GM19023 (cell line): ENCODE data around the gene SCAPER.
"Not testable (repeated sequence)": the region's sequence is repeated elsewhere in the genome, so short reads cannot be mapped to it uniquely, and the experiment has no call there.

Experiments
- ATAC-seq: cut with Tn5 transposase; IDR thresholded peaks from one replicate; pipeline ENCODE4 v1.9.1; 2021; ENCODE audit warnings: mild to moderate bottlenecking, moderate library complexity; ENCODE audit not compliant: unreplicated experiment

The SCAPER gene

DNA sequence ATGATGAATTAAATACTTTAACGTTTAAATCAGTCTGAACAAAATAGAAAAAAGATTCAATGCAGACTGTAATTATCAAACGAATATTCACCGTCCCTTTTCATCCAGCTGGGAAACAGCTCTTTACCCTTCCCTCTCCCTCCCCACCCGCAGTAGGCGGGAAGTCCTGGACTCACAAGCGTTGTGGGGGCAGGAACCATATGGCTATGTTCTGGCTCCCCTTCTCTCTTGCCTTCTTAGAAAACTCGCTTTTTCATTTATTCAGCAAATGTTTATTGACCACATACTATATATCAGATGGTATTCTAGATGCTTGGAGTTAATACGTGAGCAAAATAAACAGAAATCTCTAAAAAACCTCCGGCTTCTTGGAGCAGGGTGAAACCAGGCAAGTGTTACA lies 715 bp upstream of the SCAPER start:
- no peak for ATAC-seq

DNA sequence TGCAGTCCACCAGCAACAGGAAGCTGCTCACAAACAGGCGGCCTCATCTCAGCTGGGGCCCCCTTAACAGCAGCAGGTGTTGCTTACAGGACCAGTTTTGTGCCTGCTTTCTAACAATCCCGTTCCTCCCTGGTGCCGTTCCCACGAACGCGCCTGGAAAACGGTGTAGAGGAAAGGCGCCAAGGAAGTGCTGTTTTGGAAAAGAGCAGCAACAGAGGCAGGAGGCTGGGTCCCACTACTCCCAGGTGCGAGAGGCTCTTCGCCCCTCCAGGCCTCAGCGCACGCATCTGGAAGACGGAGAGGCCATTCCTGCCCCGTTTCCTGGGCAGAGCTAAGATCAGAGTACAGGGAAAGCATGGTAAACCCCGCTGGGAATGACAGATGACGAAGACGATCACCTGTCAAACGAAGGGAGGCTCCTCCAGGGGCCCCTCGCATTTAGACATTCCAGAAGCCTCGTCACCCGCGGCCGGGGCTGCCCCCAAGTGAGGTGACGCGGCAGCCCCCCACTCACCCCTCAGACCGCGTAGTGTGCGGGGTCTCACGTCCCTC lies 603 bp downstream of the SCAPER start:
- ATAC-seq = no peak

DNA sequence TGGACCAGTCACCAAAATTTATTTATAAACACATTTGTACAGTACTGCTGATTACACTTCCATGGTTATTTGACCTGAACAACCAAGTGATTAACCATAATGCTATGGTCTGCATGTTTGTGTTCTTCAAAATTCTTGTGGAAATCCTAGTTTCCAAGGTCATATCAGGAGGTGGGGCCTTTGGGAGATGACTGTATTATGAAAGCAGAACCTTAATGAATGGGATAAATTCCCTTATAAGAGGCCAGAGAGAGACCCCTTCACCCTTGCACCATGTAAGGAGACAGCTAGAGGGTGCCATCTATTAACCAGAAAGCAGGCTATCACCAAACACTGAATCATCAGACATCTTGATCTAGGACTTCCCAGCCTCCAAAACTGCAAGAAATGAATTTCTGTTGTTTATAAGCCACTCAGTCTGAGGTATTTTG lies 1.9 kb downstream of the SCAPER start:
- no peak for ATAC-seq

DNA sequence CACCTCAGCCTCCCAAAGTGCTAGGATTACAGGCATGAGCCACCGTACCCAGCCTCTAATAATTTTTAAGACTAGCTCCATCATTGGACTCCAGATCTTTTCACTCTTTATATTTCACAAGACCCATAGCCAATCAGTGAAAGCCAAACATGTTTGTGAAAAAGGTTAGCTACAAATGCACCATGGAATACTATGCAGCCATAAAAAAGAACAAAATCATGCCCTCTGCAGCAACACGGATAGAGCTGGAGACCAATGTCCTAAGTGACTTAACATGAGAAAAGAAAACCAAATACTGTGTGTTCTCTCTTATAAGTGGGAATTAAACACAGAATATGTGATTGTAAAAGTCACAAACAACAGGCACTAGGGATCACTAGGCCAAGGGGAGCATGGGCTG lies 3.2 kb downstream of the SCAPER start:
- ATAC-seq = no peak

DNA sequence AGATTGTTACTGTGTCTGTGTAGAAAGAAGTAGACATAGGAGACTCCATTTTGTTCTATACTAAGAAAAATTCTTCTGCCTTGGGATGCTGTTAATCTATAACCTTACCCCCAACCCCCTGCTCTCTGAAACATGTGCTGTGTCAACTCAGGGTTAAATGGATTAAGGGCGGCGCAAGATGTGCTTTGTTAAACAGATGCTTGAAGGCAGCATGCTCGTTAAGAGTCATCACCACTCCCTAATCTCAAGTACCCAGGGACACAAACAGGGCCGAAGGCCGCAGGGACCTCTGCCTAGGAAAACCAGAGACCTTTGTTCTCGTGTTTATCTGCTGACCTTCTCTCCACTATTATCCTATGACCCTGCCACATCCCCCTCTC lies 5.2 kb downstream of the SCAPER start:
- ATAC-seq = not testable (repeated sequence)

DNA sequence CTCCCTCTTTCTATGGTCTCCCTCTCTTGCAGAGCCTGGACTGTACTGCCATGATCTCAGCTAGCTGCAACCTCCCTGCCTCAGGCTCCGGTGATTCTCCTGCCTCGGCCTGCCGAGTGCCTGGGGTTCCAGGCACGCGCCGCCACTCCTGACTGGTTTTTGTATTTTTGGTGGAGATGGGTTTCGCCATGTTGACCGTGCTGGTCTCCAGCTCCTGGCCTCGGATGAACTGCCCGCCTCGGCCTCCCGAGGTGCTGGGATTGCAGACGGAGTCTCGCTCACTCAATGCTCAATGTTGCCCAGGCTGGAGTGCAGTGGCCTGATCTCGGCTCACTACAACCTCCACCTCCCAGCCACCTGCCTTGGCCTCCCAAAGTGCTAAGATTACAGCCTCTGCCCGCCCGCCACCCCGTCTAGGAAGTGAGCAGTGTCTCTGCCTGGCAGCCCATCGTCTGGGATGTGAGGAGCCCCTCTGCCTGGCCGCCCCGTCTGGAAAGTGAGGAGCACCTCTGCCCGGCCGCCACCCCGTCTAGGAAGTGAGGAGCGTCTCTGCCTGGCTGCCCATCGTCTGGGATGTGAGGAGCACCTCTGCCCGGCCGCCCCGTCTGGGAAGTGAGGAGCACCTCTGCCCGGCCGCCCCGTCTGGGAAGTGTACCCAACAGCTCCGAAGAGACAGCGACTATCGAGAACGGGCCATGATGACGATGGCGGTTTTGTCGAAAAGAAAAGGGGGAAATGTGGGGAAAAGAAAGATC lies 5.8 kb downstream of the SCAPER start:
- not testable (repeated sequence) for ATAC-seq

GRCh38 chr15:76898102-76898501 lies 7.0 kb downstream of the SCAPER start:
- no peak for ATAC-seq

GRCh38 chr15:76894174-76894573 lies 11.0 kb downstream of the SCAPER start:
- ATAC-seq = no peak

- ATAC-seq = not testable (repeated sequence)
Observed at GRCh38 chr15:76892836-76893235, 12.3 kb downstream of the SCAPER start.

DNA sequence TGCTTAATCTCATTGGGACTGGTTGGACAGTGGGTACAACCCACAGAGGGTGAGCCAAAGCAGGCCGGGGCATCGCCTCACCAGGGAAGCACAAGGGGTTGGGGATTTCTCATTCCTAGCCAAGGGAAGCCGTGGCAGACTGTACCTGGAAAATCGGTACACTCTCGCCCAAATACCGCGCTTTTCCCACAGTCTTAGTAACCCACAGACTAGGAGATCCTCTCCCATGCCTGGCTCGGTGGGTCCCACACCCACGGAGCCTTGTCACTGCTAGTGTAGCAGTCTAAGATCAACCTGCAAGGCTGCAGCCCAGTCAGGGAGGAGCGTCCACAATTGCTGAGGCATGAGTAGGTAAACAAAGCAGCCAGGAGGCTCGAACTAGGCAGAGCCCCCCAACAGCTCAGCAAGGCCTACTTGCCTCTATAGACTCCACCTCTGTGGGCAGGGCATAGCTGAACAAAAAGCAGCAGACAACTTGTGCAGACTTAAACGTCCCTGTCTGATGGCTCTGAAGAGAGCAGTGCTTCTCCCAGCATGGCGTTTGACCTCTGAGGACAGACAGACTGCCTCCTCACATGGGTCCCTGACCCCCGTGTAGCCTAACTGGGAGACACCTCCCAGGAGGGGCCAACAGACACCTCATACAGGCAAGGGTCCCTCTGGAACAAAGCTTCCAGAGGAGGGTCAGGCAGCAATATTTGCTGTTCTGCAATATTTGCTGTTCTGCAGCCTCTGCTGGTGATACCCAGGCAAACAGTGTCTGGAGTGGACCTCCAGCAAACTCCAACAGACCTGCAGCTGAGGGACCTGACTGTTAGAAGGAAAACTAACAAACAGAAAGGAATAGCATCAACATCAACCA lies 17.6 kb downstream of the SCAPER start:
- not testable (repeated sequence) for ATAC-seq

GRCh38 chr15:76885212-76885611 lies 19.9 kb downstream of the SCAPER start:
- no peak for ATAC-seq

DNA sequence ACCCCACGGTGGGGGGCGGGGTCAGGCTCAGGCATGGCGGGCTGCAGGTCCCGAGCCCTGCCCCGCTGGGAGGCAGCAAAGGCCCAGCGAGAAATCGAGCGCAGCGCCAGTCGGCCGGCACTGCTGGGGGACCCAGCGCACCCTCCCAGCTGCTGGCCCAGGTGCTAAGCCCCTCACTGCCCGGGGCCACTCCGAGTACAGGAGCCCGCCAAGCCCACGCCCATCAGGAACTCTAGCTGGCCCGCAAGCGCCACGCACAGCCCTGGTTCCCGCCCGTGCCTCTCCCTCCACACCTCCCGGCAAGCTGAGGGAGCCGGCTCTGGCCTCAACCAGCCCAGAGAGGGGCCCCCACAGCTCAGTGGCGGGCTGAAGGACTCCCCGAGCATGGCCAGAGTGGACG lies 29.2 kb downstream of the SCAPER start:
- ATAC-seq = no peak

DNA sequence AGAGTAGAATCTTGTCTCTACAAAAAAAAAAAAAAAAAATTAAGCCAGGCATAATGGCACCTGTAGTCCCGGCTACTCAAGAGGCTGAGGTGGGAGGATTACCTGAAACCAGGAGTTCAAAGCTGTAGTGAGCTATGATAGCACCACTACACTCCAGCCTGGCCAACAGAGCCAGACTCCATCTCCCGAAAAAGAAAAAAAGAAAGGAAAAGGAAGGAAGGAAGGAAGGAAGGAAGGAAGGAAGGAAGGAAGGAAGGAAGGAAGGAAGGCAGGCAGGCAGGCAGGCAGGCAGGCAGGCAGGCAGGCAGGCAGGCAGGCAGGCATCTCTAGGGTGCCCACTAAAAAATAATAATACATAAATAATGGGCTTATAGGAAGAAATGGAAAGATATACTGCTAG lies 32.1 kb downstream of the SCAPER start:
- not testable (repeated sequence) for ATAC-seq

- ATAC-seq = no peak
Observed at GRCh38 chr15:76871930-76872329, 33.2 kb downstream of the SCAPER start.

DNA sequence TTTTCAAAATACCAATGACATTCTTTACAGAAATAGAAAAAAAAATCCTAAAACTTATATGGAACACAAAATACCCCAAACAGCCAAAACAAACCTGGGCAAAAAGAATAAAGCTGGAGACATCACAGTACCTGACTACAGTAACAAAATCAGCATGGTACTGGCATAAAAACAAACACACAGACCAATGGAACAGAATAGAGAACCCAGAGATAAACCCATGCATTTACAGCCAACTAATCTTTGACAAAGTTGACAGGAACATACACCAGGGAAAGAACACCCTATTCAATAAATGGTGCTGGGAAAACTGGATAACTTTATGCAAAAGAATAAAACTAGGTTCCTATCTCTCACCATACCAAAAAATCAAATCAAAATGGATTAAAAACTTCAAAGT lies 36.4 kb downstream of the SCAPER start:
- ATAC-seq = no peak

DNA sequence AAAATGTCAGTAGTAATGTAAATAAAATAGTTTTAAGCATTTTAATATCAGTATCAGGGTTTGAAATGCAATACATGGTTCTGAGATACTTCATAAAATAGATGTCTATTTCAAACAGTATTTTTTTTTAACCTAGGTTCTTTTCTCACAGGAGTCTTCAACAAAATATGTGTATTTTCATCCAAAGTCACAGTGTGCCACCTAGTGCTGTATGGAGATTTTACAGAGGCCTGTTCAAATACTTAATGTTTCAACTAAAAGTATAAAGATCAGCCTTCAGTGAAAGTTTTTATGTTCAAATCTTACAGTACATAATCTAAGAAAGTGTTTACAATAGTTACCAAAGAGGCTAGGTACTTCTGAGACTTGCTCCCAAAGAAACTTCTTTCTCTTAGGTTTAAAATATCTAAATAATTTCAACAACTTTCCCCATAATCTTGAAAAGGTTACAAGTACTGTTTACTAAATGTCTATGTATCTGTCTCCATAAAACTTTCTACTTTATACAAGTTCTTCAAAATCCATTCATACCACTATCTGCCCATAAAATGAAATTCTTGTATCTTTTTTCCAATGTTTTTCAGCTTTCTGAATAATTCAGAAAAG lies 38.3 kb downstream of the SCAPER start:
- ATAC-seq = no peak

DNA sequence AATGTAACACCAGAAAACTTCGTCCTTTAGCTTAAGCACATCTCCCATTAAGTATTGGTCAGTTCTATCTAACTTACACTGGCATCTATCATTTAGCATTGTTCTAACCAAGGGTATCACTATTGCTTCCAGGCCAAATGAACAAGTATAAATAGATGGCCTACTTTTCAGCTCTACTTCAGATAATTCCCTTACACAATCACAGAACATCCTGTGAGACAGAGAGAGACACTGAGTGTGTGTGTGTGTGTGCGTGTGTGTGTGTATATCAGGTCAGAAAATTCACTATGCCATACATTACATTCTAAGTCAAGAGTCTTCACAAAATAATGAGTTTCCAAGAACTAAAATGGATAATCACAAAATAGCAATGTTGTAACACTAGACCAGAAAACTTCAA lies 39.1 kb downstream of the SCAPER start:
- ATAC-seq = no peak

DNA sequence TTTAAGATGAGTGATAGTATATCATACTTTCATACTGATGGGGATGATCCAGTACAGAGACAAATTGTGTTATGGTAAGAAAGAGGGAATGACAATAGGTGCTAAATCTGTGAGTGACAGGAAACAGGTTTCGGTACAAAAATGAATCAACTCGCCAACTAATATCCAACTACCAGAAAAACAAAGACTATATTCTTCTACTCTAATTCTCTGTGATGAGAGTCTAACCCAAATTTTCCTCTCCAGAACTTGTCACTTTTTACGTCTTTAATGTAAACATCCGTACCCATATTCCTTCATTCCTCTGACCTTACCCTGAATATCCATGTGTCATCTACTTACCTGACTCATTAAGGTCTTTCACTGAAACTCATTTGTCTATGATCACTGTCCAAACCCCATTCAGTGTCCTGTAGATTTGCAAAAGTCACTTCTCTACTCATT lies 39.6 kb downstream of the SCAPER start:
- ATAC-seq = no peak

DNA sequence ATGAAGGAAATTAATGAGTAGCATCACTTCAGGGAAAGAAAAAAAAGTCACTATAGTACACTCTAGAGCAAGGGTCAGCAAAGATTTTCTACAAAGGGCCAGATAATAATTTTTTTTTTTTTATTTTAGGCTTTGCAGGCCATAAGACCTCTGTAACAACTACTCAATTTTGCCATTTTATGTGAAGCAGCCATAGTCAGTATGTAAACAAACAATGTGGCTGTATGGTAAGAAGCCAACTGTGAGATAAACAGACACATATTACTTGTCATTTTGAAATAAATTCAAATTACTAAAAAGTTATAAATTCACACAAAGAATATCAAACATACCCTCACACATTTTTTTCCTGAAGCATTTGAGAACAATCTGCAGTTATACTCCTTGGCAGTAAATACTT lies 40.6 kb downstream of the SCAPER start:
- no peak for ATAC-seq

- ATAC-seq = no peak
Observed at GRCh38 chr15:76863693-76864092, 41.4 kb downstream of the SCAPER start.

- no peak for ATAC-seq
Observed at GRCh38 chr15:76863123-76863522, 42.0 kb downstream of the SCAPER start.
